Heart left ventricle (tissue), 13 donors: Measurements from ENCODE around the gene RHOT1.

Source experiments
- CTCF ChIP-seq, 12 donors: fragments of 200-600 bp; sonication (generic) in 4 of 12; IDR thresholded peaks; one replicate each; pipeline versions ENCODE4 v1.5.0 to v1.8.0; 2018 to 2022; ENCODE audit warnings: antibody characterized with exemption in 12 of 12, mild to moderate bottlenecking in 5 of 12
- POLR2A ChIP-seq, 2 donors: fragments of 450-650 bp; IDR thresholded peaks; one replicate each; pipeline ENCODE4 v1.6.1; 2017; ENCODE audit warnings: antibody characterized with exemption in 2 of 2, mild to moderate bottlenecking in 2 of 2, moderate library complexity in 2 of 2
- donor health status: ischemic (EF 13 %, LVEDD 7.1; RV severe dilation, severe dysfunction).
- donor health status: DM: no; HTN: yes; CAD: no.
- donor health status: DM: no; HTN: no; CAD: no.
- donor health status: ischemic (EF 25% LVEDD 6.9; RV normal size, moderate dysfunction).
- donor health status: ischemic (EF 25% LVEDD 5.7; RV mildly dilated, moderate dysfunction).
- donor health status: ischemic (EF 35%, LVEDD 5.7; RV mildly dilated, moderate dysfunction).
- donor health status: nonischemic (EF 11% LVEDD 7.7; RV severe dilation, severe dysfunction).
- donor health status: DM: yes; HTN: yes; CAD: no.
- donor health status: PGD.
- donor health status: ischemic (EF 29% LVEDD 5.4; RV normal size, mild dysfunction).
- donor health status: nonischemic (EF 23%, LVEDD 6.1; RV moderate dilation, normal function).

GRCh38 chr17:32266051-32266388 is 123.7 kb downstream of the RHOT1 start:
- TF ChIP-seq POLR2A (IDR thresholded peaks at IDR 0.05): no peak
- TF ChIP-seq CTCF (IDR thresholded peaks at IDR 0.05): no peak
